Effector memory CD4-positive, alpha-beta T cell (primary cell): ENCODE data around the gene PBX1.

Experiments
- DNase-seq, 3 donors: peaks; one replicate each; pipeline ENCODE4 v3.0.0-alpha.2; 2020
- H3K27ac ChIP-seq: 2 replicates; pipeline ENCODE4 v1.7.0; 2013; ENCODE audit warnings: mild to moderate bottlenecking, low read length, moderate library complexity; ENCODE audit not compliant: insufficient read depth, poor library complexity, severe bottlenecking
- H3K27me3 ChIP-seq: replicated peaks from 2 replicates; pipeline ENCODE4 v1.7.0; 2013; ENCODE audit warnings: mild to moderate bottlenecking, low read length; ENCODE audit not compliant: insufficient read depth, control insufficient read depth, poor library complexity, severe bottlenecking
- H3K36me3 ChIP-seq: 2 replicates; pipeline ENCODE4 v1.7.0; 2013; ENCODE audit warnings: mild to moderate bottlenecking, low read length, moderate library complexity; ENCODE audit not compliant: control insufficient read depth, insufficient read depth
- H3K4me1 ChIP-seq: 2 replicates; pipeline ENCODE4 v1.7.0; 2013; ENCODE audit warnings: low read length, mild to moderate bottlenecking; ENCODE audit not compliant: control insufficient read depth, insufficient read depth, poor library complexity, severe bottlenecking
- H3K4me3 ChIP-seq: 2 replicates; pipeline ENCODE4 v1.7.0; 2013; ENCODE audit warnings: low read length, low read depth, mild to moderate bottlenecking; ENCODE audit not compliant: insufficient read depth, poor library complexity, severe bottlenecking
- H3K9me3 ChIP-seq: 2 replicates; pipeline ENCODE4 v1.7.0; 2013; ENCODE audit warnings: mild to moderate bottlenecking, low read length, moderate library complexity; ENCODE audit not compliant: control insufficient read depth

Gene PBX1

DNA sequence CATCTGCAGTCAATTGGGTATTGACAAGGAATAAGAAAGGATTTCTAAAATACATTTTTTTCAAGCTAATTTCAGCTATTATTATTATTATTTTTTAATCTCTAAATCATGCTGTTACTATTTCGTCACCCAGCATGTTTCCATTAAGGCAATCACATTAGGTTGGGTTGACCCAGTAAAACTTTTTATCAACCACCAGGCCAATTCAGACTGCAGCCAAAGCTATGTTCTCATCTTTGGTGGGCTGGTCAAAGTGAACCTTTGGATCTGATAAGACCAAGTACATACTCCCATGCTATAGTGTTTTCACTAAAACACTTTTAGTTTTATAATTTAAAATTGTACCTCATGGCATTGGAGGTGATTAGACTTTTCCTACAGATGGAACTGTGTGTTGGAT is 198.6 kb downstream of the PBX1 start:
- no peaks in the 10 kb centered on the region for H3K9me3 ChIP-seq
- no peaks in the 10 kb centered on the region for H3K27me3 ChIP-seq
- H3K36me3 ChIP-seq = no peaks in the 10 kb centered on the region
- DNase-seq = no peak
- no peak overlapping the region for H3K27ac ChIP-seq
- H3K4me1 ChIP-seq = no peaks in the 10 kb centered on the region
- no peak overlapping the region for H3K4me3 ChIP-seq

- no peak for DNase-seq
- Histone ChIP-seq H3K9me3 (no peaks in the 10 kb centered on the region), H3K27ac (no peak overlapping the region), H3K4me1 (no peaks in the 10 kb centered on the region), H3K27me3 (no peaks in the 10 kb centered on the region), H3K36me3 (no peaks in the 10 kb centered on the region), H3K4me3 (no peak overlapping the region)
Observed at GRCh38 chr1:164759144-164759920, 200.3 kb downstream of the PBX1 start.

DNA sequence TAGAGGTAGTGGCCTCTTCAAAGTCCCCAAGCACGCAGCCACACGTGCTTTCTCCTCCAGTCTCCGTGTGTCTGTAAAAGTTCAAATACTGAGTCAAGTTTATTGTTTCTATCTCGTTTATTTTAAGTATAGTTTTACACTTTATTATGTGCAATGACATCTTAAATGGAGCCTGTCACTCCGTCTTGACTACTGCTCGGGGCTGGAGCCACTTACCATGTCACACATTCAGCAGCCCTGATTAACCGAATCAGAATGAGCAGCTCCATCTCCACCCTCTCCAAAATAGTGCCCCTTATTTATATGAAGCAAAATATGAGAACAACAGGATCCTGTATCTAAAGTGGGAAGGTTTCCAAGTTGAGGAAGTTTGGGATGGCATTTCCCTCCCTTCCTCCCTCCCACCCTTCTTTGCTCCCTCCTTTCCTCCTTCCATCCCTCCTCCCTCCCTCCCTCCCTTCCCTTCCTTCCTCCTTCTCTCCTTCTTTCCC is 201.0 kb downstream of the PBX1 start:
- H3K27me3 ChIP-seq = no peaks in the 10 kb centered on the region
- no peaks in the 10 kb centered on the region for H3K4me1 ChIP-seq
- no peaks in the 10 kb centered on the region for H3K9me3 ChIP-seq
- H3K36me3 ChIP-seq = no peaks in the 10 kb centered on the region
- H3K4me3 ChIP-seq = no peak overlapping the region
- no peak overlapping the region for H3K27ac ChIP-seq
- DNase-seq = no peak

DNA sequence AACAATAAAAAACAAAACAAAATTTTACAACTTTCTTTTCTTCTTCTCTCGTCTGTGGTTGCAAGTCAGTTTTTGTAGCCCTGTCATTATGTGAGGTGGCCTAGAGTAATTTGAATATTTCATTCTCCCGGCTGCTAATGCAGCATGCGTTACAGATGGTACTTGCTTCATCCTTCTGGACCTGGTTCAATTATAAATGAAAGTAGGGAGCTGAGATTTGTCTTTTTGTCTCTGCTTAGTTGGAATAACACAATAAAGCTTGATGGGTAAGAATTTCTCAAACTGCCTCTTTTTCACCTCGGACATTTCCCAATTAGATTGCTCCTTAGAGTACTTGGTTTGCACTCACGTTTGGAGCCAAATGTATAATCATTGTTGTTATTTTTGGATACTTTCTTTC is 201.6 kb downstream of the PBX1 start:
- Histone ChIP-seq H3K27ac (no peak overlapping the region), H3K4me1 (no peaks in the 10 kb centered on the region), H3K4me3 (no peak overlapping the region), H3K27me3 (no peaks in the 10 kb centered on the region), H3K9me3 (no peaks in the 10 kb centered on the region), H3K36me3 (no peaks in the 10 kb centered on the region)
- no peak for DNase-seq

DNA sequence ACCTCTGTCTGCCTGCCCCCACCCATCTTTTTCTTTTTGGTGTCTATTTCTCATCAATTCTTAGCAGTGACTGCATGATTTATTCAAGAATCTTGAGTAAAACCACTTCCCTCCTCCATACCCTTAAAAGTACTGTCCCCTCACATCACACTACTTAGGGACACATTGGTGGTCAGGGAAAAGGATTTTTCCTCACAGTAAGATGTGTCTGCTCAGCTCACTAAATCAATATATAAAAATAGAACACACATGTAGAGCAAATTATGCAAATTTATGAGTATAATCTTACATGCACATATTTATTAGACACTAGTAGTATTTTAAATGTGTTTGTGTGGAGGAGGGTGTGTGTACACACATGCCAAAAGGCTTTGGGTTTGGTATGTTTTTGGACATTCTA is 202.0 kb downstream of the PBX1 start:
- Histone ChIP-seq H3K27me3 (no peaks in the 10 kb centered on the region), H3K4me3 (no peak overlapping the region), H3K4me1 (no peaks in the 10 kb centered on the region), H3K27ac (no peak overlapping the region), H3K36me3 (no peaks in the 10 kb centered on the region), H3K9me3 (no peaks in the 10 kb centered on the region)
- no peak for DNase-seq

DNA sequence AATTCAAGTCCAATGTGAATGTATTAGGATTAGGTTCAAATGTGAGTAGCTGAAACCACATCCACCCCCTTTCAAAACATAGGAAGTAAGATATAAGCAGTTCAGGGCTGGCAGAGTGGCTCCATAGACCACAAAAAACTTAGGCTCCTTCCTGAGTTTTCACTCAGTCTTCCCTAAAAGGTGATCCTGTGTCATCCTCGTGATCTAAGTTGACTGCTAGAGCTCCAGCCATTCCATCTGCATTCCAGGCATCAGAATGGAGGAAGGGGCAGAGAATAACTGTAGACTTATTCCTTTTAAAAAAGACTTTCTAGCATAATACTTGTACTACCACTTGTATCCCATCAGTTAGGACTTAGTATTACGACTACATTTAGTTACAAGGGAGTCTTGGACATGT is 204.1 kb downstream of the PBX1 start:
- no peak for DNase-seq
- no peak overlapping the region for H3K4me3 ChIP-seq
- no peak overlapping the region for H3K27ac ChIP-seq
- H3K4me1 ChIP-seq = no peaks in the 10 kb centered on the region
- H3K36me3 ChIP-seq = no peaks in the 10 kb centered on the region
- no peaks in the 10 kb centered on the region for H3K27me3 ChIP-seq
- no peaks in the 10 kb centered on the region for H3K9me3 ChIP-seq

DNA sequence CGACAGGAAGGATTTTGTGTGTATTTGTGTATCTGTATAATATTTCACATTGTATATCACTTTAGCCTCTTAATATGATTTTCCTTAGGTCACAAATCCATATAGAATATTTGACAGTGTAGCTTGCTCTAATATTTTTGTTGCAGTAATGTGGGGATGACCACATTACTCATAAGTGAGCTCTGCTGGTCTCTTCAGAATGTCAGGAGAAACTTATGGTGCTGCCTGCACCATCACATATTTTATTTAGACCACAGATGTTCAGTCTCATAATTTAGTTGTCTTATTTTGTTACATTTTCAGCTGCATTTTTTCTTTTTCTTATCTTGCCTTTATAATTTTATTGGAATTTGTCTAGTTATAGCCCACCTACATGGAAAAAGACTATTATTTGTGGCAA is 205.3 kb downstream of the PBX1 start:
- Histone ChIP-seq H3K36me3 (no peaks in the 10 kb centered on the region), H3K27ac (no peak overlapping the region), H3K4me1 (no peaks in the 10 kb centered on the region), H3K27me3 (no peaks in the 10 kb centered on the region), H3K4me3 (no peak overlapping the region), H3K9me3 (no peaks in the 10 kb centered on the region)
- no peak for DNase-seq

DNA sequence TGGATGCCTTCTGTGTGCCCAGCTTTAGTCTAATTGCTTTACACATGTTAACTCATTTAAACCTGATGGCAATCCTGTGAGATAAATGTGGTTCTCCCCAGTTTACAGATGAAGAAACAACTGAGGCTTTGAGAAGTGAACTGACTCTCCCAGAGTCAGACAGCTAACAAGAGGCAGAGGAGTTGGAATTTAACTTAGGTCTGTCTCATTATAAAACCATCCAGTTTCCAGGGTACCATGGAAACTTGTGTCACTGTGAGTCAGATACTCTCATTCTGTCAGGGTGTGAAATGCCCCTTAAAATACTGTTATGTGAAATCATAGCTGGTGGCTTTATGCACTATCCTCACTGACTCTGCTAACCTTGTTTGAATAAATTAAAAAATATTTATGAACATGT is 206.6 kb downstream of the PBX1 start:
- DNase-seq = no peak
- Histone ChIP-seq H3K27ac (no peak overlapping the region), H3K9me3 (no peaks in the 10 kb centered on the region), H3K4me3 (no peak overlapping the region), H3K4me1 (no peaks in the 10 kb centered on the region), H3K36me3 (no peaks in the 10 kb centered on the region), H3K27me3 (no peaks in the 10 kb centered on the region)

DNA sequence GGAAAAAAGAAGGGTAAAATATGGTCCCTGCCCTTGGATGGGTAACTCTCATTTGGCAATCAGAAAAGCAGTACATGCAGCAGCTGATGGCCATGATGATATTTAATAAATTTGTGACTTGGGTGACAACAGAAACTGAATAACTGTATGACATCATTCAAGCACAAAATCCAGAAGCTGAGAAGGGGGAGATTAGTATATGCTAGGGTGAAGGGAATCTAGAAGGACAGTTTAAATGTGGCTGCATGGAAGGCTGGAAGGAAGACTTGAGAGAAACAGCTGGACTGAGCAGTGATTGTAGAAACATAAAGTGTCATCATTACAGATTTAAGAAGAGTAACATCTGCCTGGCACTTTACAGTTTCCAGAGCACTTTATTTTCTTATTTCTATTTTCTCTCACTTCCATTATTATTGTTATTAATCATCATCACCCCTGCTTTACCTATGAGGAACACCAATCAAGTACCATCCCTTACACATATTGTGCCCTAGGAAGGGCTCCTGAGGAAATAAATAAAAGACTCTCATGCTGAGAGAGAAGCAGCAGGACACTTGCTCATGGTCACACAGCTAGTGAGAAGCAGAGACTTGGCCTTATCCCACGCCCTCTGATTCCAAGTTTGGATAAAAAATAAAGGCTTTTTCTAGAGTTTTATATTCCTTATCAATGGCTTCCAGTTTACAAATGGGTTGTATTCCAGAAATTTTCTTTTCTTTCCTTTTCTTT is 207.2 kb downstream of the PBX1 start:
- Histone ChIP-seq H3K9me3 (no peaks in the 10 kb centered on the region), H3K4me1 (no peaks in the 10 kb centered on the region), H3K36me3 (no peaks in the 10 kb centered on the region), H3K4me3 (no peak overlapping the region), H3K27me3 (no peaks in the 10 kb centered on the region), H3K27ac (no peak overlapping the region)
- DNase-seq = no peak

DNA sequence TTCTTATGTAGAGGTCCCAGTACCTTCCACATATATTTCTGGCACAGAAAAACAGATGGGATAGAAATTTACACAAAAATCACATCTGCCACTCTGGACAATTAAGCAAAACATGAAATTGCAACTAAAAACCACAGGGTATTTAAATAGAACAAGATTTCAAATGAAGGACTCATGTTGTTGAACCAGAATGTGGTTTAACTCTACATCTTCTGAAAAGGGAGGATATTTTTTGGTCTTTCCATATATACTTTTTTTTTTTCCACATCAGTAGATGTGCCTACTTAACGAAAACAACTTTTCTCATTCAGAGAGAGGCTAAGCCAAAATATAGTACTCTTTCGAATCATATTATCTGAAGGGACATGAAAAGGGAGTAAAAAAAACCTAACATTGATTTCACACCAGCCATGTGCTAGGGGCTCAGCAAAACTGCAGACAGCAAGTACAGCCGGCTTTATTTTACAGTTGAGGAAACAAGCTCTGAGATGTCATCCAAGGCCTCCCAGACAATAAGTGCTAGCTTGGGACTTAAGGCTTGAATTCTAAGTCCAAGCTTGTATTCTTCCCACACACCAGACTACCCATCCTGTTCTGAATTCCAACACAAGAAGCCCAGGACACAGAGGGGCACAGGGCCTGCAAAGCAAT is 208.9 kb downstream of the PBX1 start:
- no peak for DNase-seq
- Histone ChIP-seq H3K27ac (no peak overlapping the region), H3K36me3 (no peaks in the 10 kb centered on the region), H3K27me3 (no peaks in the 10 kb centered on the region), H3K4me1 (no peaks in the 10 kb centered on the region), H3K4me3 (no peak overlapping the region), H3K9me3 (no peaks in the 10 kb centered on the region)
